ENCODE measurements around the gene MBNL1.

The MBNL1 gene

DNA sequence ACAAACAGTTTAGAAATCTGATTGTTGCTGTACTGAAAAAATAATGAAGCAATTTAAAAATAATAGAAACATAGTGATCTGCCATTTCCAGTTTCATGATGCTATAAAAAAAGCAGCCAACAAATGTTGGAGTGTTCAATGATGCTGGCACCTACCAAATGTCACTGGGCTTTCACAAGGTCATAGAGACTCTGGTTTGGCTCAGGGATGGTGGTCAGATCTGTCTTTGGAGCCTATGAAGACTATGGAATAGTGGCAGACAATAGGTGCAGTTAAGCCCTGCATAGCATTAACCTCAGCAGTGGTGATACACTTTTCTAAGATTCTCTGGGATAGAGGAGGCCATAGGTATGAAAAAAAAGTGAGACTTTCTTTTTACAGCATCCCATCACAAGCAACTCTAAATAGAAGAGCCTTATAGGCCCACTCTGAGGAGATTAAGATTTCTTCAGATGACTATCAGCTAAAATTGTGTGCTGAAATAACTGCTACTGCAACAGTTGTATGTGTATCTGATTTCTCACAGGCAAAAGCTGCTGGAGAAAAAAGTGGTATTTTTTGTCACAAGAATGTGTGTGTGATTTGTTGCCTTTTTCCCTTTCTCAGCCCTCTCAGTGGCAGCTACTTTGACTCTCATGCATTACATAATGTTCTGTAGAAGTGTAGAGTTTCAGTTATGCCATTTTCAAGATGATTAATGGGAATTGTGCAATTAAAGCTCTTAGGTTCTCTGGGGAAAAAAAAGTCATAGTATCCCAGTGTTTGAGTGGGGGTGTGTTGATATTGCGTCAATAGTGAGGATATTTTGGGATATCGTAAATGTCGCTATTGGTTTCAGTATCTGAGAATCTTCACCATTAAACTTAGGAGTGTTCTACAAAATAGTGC, 137.4 kb downstream of the MBNL1 start (continued):
- TF ChIP-seq ZNF184 (tag by site-specific recombination; IDR thresholded peaks at IDR 0.05) (no peak), ZNF174 (tag by site-specific recombination; IDR thresholded peaks at IDR 0.05) (no peak), ZNF133 (tag by site-specific recombination; IDR thresholded peaks at IDR 0.05) (no peak), ZNF830 (tag by site-specific recombination; IDR thresholded peaks at IDR 0.05; ENCODE audit: low read depth) (no peak), ZNF449 (tag by site-specific recombination; IDR thresholded peaks at IDR 0.05) (no peak), ZNF112 (tag by site-specific recombination; IDR thresholded peaks at IDR 0.05) (no peak), HOXA7 (CRISPR knock-in tag; IDR thresholded peaks at IDR 0.05; ENCODE audit: borderline replicate concordance) (no peak), ZNF221 (tag by site-specific recombination; IDR thresholded peaks at IDR 0.05; ENCODE audit: borderline replicate concordance) (no peak), ZNF114 (tag by site-specific recombination; IDR thresholded peaks at IDR 0.05) (no peak), KLF8 (tag by site-specific recombination; IDR thresholded peaks at IDR 0.05) (peak; percentile 72; the same call in 1 of the 2 replicates), ZBTB8A (tag by site-specific recombination; IDR thresholded peaks at IDR 0.05) (peak; percentile 32; the same call in 1 of the 2 replicates), ZBTB6 (tag by site-specific recombination; IDR thresholded peaks at IDR 0.05) (no peak)
- TF ChIP-seq, protein P1, sequence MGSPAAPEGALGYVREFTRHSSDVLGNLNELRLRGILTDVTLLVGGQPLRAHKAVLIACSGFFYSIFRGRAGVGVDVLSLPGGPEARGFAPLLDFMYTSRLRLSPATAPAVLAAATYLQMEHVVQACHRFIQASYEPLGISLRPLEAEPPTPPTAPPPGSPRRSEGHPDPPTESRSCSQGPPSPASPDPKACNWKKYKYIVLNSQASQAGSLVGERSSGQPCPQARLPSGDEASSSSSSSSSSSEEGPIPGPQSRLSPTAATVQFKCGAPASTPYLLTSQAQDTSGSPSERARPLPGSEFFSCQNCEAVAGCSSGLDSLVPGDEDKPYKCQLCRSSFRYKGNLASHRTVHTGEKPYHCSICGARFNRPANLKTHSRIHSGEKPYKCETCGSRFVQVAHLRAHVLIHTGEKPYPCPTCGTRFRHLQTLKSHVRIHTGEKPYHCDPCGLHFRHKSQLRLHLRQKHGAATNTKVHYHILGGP (tag by site-specific recombination; IDR thresholded peaks at IDR 0.05) = no peak

DNA sequence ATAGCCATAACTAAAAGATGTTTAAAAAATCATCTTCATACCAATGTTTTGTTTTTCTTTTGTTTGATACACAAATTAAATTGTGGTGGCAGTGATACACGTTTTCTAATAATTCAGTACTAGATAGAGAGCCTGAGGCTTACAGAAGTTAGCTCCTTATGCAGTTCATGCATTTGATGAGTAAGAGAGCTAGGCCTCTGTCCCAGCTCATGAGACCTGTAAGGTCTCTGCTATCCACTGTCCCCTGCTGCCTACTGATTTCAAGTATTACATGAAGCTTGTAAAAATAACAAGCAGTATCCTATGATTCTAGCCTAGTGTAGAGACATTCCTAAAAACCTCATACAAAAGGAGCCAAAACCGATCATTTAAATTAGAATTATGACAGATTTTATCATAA, 144.5 kb downstream of the MBNL1 start:
- Histone ChIP-seq H3K4me1 (ENCODE audit: control insufficient read depth, insufficient read depth, low read length) (no peaks in the 10 kb centered on the region), H3K9me3 (ENCODE audit: control insufficient read depth, insufficient read depth, low read depth, low read length) (no peaks in the 10 kb centered on the region), H3K36me3 (ENCODE audit: control insufficient read depth in 2 of 2, insufficient read depth in 1 of 2, low read length in 2 of 2) (peaks cover 0 to 9% of the 10 kb centered on the region in 2 experiments; a peak in 1 of 3 replicates), H3K4me3 (ENCODE audit: low read depth, low read length) (no peak overlapping the region), H3K27ac (ENCODE audit: extremely low read depth, low read depth, low read length) (no peak overlapping the region)
- ChIA-PET POLR2A (no interaction called here), CTCF (no interaction called here)
- TF ChIP-seq ZNF202 (tag by site-specific recombination; IDR thresholded peaks at IDR 0.05; ENCODE audit: borderline replicate concordance) = no peak

DNA sequence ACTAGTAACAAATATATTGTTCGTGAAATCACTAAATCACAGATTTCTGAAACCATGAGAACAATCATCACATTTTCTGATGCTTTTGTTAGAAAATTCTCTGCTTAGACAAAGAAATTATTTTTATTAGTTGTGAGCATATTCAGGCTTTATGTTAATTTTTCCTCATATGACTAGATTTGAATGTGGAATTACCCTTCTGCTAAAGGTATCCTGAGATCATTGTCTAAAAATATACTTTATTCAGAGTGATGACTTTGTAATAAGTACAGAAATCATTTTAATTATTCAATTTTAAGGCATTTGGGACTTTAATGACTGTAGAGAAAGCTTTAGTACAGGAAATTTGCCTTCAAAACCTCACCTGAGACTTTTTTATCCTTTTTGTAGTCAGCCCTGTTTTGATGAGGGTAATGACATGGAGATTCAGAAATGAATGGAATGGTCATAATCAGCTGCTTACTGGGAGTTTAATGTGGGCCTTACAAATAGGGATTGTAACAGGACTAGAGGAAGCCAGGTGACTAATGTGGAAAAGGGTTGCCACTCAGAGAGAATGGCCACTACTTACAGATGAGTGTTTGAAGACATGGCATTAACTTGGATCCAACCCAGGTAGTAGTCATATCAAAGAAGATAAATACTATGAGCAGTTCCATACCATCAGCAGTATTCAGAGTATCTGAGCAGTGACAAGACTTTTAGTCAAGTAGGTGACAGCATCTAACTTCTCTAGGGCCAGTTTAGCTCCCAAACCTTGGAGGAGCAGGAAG, 148.3 kb downstream of the MBNL1 start:
- H3K36me3 ChIP-seq (ENCODE audit: control insufficient read depth in 2 of 2, insufficient read depth in 1 of 2, low read length in 2 of 2) = peaks cover 0 to 26% of the 10 kb centered on the region in 2 experiments; a peak in 1 of 3 replicates
- no peaks in the 10 kb centered on the region for H3K9me3 ChIP-seq (ENCODE audit: control insufficient read depth, insufficient read depth, low read depth, low read length)
- H3K27ac ChIP-seq (ENCODE audit: extremely low read depth, low read depth, low read length) = no peak overlapping the region
- H3K4me1 ChIP-seq (ENCODE audit: control insufficient read depth, insufficient read depth, low read length) = no peaks in the 10 kb centered on the region
- H3K4me3 ChIP-seq (ENCODE audit: low read depth, low read length) = no peak overlapping the region
- ChIA-PET CTCF (no interaction called here), POLR2A (interaction anchor here (1.1 kb wide), 1 partner anchor 10 kb away, joined by 3 read pairs; no protein-coding TSS in a partner anchor)
- TF ChIP-seq ZBTB6 (tag by site-specific recombination; IDR thresholded peaks at IDR 0.05) (no peak), ZNF157 (tag by site-specific recombination; IDR thresholded peaks at IDR 0.05) (no peak), ZNF513 (tag by site-specific recombination; IDR thresholded peaks at IDR 0.05) (no peak), ZNF221 (tag by site-specific recombination; IDR thresholded peaks at IDR 0.05; ENCODE audit: borderline replicate concordance) (no peak), ZNF146 (tag by site-specific recombination; IDR thresholded peaks at IDR 0.05) (no peak), ZNF155 (tag by site-specific recombination; IDR thresholded peaks at IDR 0.05) (no peak), ZNF596 (tag by site-specific recombination; IDR thresholded peaks at IDR 0.05) (no peak), HOXC10 (CRISPR knock-in tag; IDR thresholded peaks at IDR 0.05) (no peak), ZNF433 (tag by site-specific recombination; IDR thresholded peaks at IDR 0.05; ENCODE audit: low read depth) (no peak), ZNF16 (tag by site-specific recombination; IDR thresholded peaks at IDR 0.05; ENCODE audit: low read depth) (no peak), GFI1B (tag by site-specific recombination; IDR thresholded peaks at IDR 0.05) (no peak), SP2 (tag by site-specific recombination; IDR thresholded peaks at IDR 0.05) (no peak)

Measured in HEK293 (cell line).